Effector memory CD4-positive, alpha-beta T cell (primary cell): ENCODE measurements around the gene RALGAPA2.
"Not testable (repeated sequence)": the region's sequence is repeated elsewhere in the genome, so short reads cannot be mapped to it uniquely, and the experiment has no call there.

Source experiments
- DNase-seq, 3 donors: peaks; one replicate each; pipeline ENCODE4 v3.0.0-alpha.2; 2020
- H3K27ac ChIP-seq: 2 replicates; pipeline ENCODE4 v1.7.0; 2013; ENCODE audit warnings: mild to moderate bottlenecking, low read length, moderate library complexity; ENCODE audit not compliant: insufficient read depth, poor library complexity, severe bottlenecking
- H3K27me3 ChIP-seq: replicated peaks from 2 replicates; pipeline ENCODE4 v1.7.0; 2013; ENCODE audit warnings: mild to moderate bottlenecking, low read length; ENCODE audit not compliant: insufficient read depth, control insufficient read depth, poor library complexity, severe bottlenecking
- H3K36me3 ChIP-seq: 2 replicates; pipeline ENCODE4 v1.7.0; 2013; ENCODE audit warnings: mild to moderate bottlenecking, low read length, moderate library complexity; ENCODE audit not compliant: control insufficient read depth, insufficient read depth
- H3K4me1 ChIP-seq: 2 replicates; pipeline ENCODE4 v1.7.0; 2013; ENCODE audit warnings: low read length, mild to moderate bottlenecking; ENCODE audit not compliant: control insufficient read depth, insufficient read depth, poor library complexity, severe bottlenecking
- H3K4me3 ChIP-seq: 2 replicates; pipeline ENCODE4 v1.7.0; 2013; ENCODE audit warnings: low read length, low read depth, mild to moderate bottlenecking; ENCODE audit not compliant: insufficient read depth, poor library complexity, severe bottlenecking
- H3K9me3 ChIP-seq: 2 replicates; pipeline ENCODE4 v1.7.0; 2013; ENCODE audit warnings: mild to moderate bottlenecking, low read length, moderate library complexity; ENCODE audit not compliant: control insufficient read depth

The RALGAPA2 gene

GRCh38 chr20:20365480-20366161 is 346.8 kb downstream of the RALGAPA2 start:
- DNase-seq: no peak
- Histone ChIP-seq H3K4me1 (peaks cover 7% of the 10 kb centered on the region), H3K4me3 (no peak overlapping the region), H3K9me3 (no peaks in the 10 kb centered on the region), H3K27me3 (peaks cover 10% of the 10 kb centered on the region), H3K36me3 (no peaks in the 10 kb centered on the region), H3K27ac (no peak overlapping the region)

- DNase-seq: no peak
- H3K4me1 ChIP-seq: peaks cover 10% of the 10 kb centered on the region
- H3K27ac ChIP-seq: no peak overlapping the region
- no peaks in the 10 kb centered on the region for H3K9me3 ChIP-seq
- peaks cover 7% of the 10 kb centered on the region for H3K27me3 ChIP-seq
- H3K4me3 ChIP-seq: no peak overlapping the region
- no peaks in the 10 kb centered on the region for H3K36me3 ChIP-seq
Measured at GRCh38 chr20:20364593-20365479, 347.6 kb downstream of the RALGAPA2 start.

GRCh38 chr20:20363799-20364592 is 348.4 kb downstream of the RALGAPA2 start:
- no peak overlapping the region for H3K4me3 ChIP-seq
- peaks cover 6% of the 10 kb centered on the region for H3K4me1 ChIP-seq
- H3K9me3 ChIP-seq: no peaks in the 10 kb centered on the region
- H3K27ac ChIP-seq: no peak overlapping the region
- H3K36me3 ChIP-seq: no peaks in the 10 kb centered on the region
- H3K27me3 ChIP-seq: peaks cover 7% of the 10 kb centered on the region
- DNase-seq: no peak

GRCh38 chr20:20363434-20363798 is 349.0 kb downstream of the RALGAPA2 start:
- Histone ChIP-seq H3K4me3 (no peak overlapping the region), H3K27me3 (peaks cover 7% of the 10 kb centered on the region), H3K36me3 (no peaks in the 10 kb centered on the region)

GRCh38 chr20:20362774-20363433 is 349.5 kb downstream of the RALGAPA2 start:
- no peak for DNase-seq
- H3K4me3 ChIP-seq: no peak overlapping the region
- H3K9me3 ChIP-seq: no peaks in the 10 kb centered on the region
- H3K4me1 ChIP-seq: peaks cover 4% of the 10 kb centered on the region
- no peaks in the 10 kb centered on the region for H3K36me3 ChIP-seq
- H3K27ac ChIP-seq: no peak overlapping the region
- H3K27me3 ChIP-seq: peaks cover 7% of the 10 kb centered on the region

More at GRCh38 chr20:20363434-20363798, 349.0 kb downstream of the RALGAPA2 start:
- no peak overlapping the region for H3K27ac ChIP-seq
- peaks cover 4% of the 10 kb centered on the region for H3K4me1 ChIP-seq
- H3K9me3 ChIP-seq: no peaks in the 10 kb centered on the region
- no peak for DNase-seq

GRCh38 chr20:20360464-20360863 is 352.0 kb downstream of the RALGAPA2 start:
- peaks cover 4% of the 10 kb centered on the region for H3K27me3 ChIP-seq
- peaks cover 4% of the 10 kb centered on the region for H3K4me1 ChIP-seq
- DNase-seq: no peak

GRCh38 chr20:20359628-20360027 is 352.8 kb downstream of the RALGAPA2 start:
- H3K27me3 ChIP-seq: peaks cover 4% of the 10 kb centered on the region

More at GRCh38 chr20:20360464-20360863, 352.0 kb downstream of the RALGAPA2 start:
- no peak overlapping the region for H3K27ac ChIP-seq
- no peaks in the 10 kb centered on the region for H3K36me3 ChIP-seq
- H3K9me3 ChIP-seq: no peaks in the 10 kb centered on the region
- no peak overlapping the region for H3K4me3 ChIP-seq

GRCh38 chr20:20358801-20359200 is 353.6 kb downstream of the RALGAPA2 start:
- Histone ChIP-seq H3K27me3 (peaks cover 4% of the 10 kb centered on the region), H3K4me3 (no peak overlapping the region), H3K9me3 (no peaks in the 10 kb centered on the region), H3K27ac (no peak overlapping the region), H3K4me1 (peaks cover 4% of the 10 kb centered on the region), H3K36me3 (no peaks in the 10 kb centered on the region)
- no peak for DNase-seq

More at GRCh38 chr20:20359628-20360027, 352.8 kb downstream of the RALGAPA2 start:
- Histone ChIP-seq H3K4me1 (peaks cover 4% of the 10 kb centered on the region), H3K9me3 (no peaks in the 10 kb centered on the region), H3K36me3 (no peaks in the 10 kb centered on the region), H3K27ac (no peak overlapping the region), H3K4me3 (no peak overlapping the region)
- DNase-seq: no peak

- not testable (repeated sequence) for DNase-seq, H3K4me3 ChIP-seq, H3K4me1 ChIP-seq, H3K27me3 ChIP-seq, H3K27ac ChIP-seq, H3K9me3 ChIP-seq, H3K36me3 ChIP-seq
Measured at GRCh38 chr20:20355503-20355902, 356.9 kb downstream of the RALGAPA2 start.
